Activated naive CD8-positive, alpha-beta T cell treated with anti-CD3 and anti-CD28 coated beads, Interleukin-2, amount 50 U/mL, for 16 hours (primary cell): ENCODE data around the gene ADAM21.
A peak's percentile ranks its signal among the peaks of the same experiment; 100 is the strongest.
"Not testable (repeated sequence)": the region's sequence is repeated elsewhere in the genome, so short reads cannot be mapped to it uniquely, and the experiment has no call there.

Source experiments
- DNase-seq: peaks from one replicate; pipeline ENCODE4 v3.0.0-alpha.2; 2020; ENCODE audit warnings: low read depth, low spot score

ADAM21 gene

GRCh38 chr14:70451874-70452273 is at the start of gene ADAM21:
Gene ADAM21 (plus strand): TSS chr14:70452174. CDS start chr14:70457500, 5,326 bp downstream.
- no peak for DNase-seq

GRCh38 chr14:70403335-70403734 is 48.6 kb upstream of the ADAM21 start:
- not testable (repeated sequence) for DNase-seq

- DNase-seq = not testable (repeated sequence)
Measured at GRCh38 chr14:70406216-70406615, 45.8 kb upstream of the ADAM21 start.

- DNase-seq = no peak
Measured at GRCh38 chr14:70407621-70408020, 44.4 kb upstream of the ADAM21 start.

- DNase-seq = no peak
Measured at GRCh38 chr14:70415788-70416187, 36.2 kb upstream of the ADAM21 start.

- no peak for DNase-seq
Measured at GRCh38 chr14:70416338-70416724, 35.6 kb upstream of the ADAM21 start.

- peak; percentile 7 for DNase-seq
Measured at GRCh38 chr14:70416725-70417349, 35.1 kb upstream of the ADAM21 start, which contains the start of gene SYNJ2BP. Gene SYNJ2BP (minus strand): TSS chr14:70417090. CDS start chr14:70416963, 127 bp downstream.

GRCh38 chr14:70419270-70419931 is 32.6 kb upstream of the ADAM21 start:
- not testable (repeated sequence) for DNase-seq

- no peak for DNase-seq
Measured at GRCh38 chr14:70422538-70422937, 29.4 kb upstream of the ADAM21 start.

GRCh38 chr14:70425354-70425753 is 26.6 kb upstream of the ADAM21 start:
- no peak for DNase-seq

GRCh38 chr14:70426555-70426954 is 25.4 kb upstream of the ADAM21 start:
- DNase-seq = not testable (repeated sequence)

- no peak for DNase-seq
Measured at GRCh38 chr14:70436867-70437266, 15.1 kb upstream of the ADAM21 start.

GRCh38 chr14:70441641-70442040 is 10.3 kb upstream of the ADAM21 start:
- no peak for DNase-seq

GRCh38 chr14:70442750-70443149 is 9.2 kb upstream of the ADAM21 start:
- no peak for DNase-seq

GRCh38 chr14:70448633-70449340 is 3.2 kb upstream of the ADAM21 start:
- no peak for DNase-seq

GRCh38 chr14:70454731-70455130 is 2.8 kb downstream of the ADAM21 start:
- no peak for DNase-seq

- no peak for DNase-seq
Measured at GRCh38 chr14:70468731-70469130, 16.8 kb downstream of the ADAM21 start.

- not testable (repeated sequence) for DNase-seq
Measured at GRCh38 chr14:70470863-70471563, 19.0 kb downstream of the ADAM21 start.

GRCh38 chr14:70472253-70473159 is 20.5 kb downstream of the ADAM21 start:
- DNase-seq = no peak

GRCh38 chr14:70473825-70474224 is 21.9 kb downstream of the ADAM21 start:
- DNase-seq = no peak

- DNase-seq = not testable (repeated sequence)
Measured at GRCh38 chr14:70475459-70475858, 23.5 kb downstream of the ADAM21 start.
